Right lung (tissue), 10 donors: Measurements from ENCODE around the gene SLC13A2. TPM values are rescaled to one million over a fixed set of nuclear protein-coding genes. Genes with fewer than 3 reads are reported as not detected.
"Not testable (repeated sequence)": the region's sequence is repeated elsewhere in the genome, so short reads cannot be mapped to it uniquely, and the experiment has no call there.

Source experiments
- DNase-seq, 2 donors: peaks; one replicate each; pipeline ENCODE4 v3.0.0-alpha.2; 2013
- long read RNA-seq, 8 donors: transcript quantifications; one replicate each; lab custom pipeline, GENCODE V29; 2026
- polyA plus RNA-seq, 5 donors: library from polyadenylated mRNA; unstranded; fragments of 120-200 nt; gene quantifications; one replicate each; pipeline versions ENCODE4 v1.2.1 to v1.2.3, GENCODE V29; 2013; ENCODE audit warnings: inconsistent platforms in 1 of 5, low replicate concordance in 1 of 5; ENCODE audit not compliant: insufficient read length in 5 of 5, insufficient read depth in 1 of 5

SLC13A2 gene, protein sequence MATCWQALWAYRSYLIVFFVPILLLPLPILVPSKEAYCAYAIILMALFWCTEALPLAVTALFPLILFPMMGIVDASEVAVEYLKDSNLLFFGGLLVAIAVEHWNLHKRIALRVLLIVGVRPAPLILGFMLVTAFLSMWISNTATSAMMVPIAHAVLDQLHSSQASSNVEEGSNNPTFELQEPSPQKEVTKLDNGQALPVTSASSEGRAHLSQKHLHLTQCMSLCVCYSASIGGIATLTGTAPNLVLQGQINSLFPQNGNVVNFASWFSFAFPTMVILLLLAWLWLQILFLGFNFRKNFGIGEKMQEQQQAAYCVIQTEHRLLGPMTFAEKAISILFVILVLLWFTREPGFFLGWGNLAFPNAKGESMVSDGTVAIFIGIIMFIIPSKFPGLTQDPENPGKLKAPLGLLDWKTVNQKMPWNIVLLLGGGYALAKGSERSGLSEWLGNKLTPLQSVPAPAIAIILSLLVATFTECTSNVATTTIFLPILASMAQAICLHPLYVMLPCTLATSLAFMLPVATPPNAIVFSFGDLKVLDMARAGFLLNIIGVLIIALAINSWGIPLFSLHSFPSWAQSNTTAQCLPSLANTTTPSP
- polyA plus RNA-seq, result under 1 TPM in 4 of 5 donors, not detected in 1; 0.14 to 0.48 (median 0.30) TPM
- long read RNA-seq, donor 1, result 0 reads
- long read RNA-seq, donor 2, result 0 reads
- long read RNA-seq, donor 3, result 0 reads
- long read RNA-seq, donor 4, result 0 reads
- long read RNA-seq, donor 5, result 0 reads
- long read RNA-seq, donor 6, result 0 reads
- long read RNA-seq, donor 7, result 0 reads
- long read RNA-seq, donor 8, result 0 reads

DNA sequence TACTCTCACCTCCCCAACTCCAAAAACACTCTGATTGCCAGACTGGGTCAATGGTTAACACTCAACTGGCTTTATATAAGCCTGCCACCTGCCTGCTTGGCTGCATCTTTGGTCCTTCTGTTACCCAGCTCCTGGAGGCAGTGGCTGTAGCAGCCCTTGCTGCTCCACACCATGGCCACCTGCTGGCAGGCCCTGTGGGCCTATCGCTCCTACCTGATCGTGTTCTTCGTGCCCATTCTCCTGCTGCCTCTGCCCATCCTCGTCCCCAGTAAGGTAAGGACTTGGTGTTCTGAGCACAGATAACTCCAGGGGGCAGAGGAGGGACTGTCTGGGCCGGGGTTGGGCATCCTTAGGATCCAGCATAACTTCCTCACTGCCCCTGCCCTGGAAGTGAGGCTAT is at the start of gene SLC13A2:
TSS of gene SLC13A2 (plus strand) at position 103 of the 400 bp plus-strand sequence. CDS start at position 172, 69 bp downstream.
- no peak for DNase-seq

DNA sequence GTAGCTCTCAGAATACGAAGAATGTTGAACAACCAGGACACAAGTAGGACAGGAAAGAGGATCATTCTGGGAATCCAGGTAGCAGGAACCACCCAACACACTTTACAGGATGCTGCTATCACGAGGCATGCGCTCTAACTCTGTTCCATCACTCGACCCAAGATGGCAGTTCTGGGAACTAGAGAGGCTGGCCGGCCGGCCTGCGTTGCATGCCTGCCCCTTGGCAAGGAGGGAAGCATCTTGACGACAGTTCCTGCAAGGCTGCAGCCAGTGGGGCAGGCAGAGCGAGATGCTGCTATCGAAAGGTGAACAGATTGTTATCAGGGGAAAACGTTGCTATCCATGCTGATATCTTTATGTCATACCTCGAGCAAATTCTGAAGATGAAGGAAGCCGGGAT is 48.2 kb upstream of the SLC13A2 start:
- DNase-seq, result no peak

DNA sequence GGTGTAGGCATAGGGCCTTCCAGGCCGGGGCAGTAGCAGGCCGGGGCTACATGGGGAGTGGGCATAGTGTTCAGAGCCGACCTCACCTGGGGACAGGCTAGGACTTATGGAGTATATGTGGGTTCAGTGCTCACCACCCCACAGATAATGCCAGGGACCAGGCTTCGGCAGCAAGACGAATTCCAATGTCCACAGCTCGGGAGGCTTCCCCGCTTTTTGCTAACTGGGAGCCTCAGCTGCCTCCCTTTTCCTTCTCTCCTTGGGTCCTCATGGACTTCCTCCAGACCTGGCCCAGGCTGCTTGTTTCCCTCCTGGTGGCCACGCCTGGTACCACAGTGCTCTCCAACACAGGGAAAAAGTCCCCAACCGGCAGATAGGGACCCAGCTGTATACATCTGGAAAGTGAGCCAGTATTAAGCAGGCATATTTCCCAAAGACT is 47.3 kb upstream of the SLC13A2 start:
- DNase-seq, result no peak

DNA sequence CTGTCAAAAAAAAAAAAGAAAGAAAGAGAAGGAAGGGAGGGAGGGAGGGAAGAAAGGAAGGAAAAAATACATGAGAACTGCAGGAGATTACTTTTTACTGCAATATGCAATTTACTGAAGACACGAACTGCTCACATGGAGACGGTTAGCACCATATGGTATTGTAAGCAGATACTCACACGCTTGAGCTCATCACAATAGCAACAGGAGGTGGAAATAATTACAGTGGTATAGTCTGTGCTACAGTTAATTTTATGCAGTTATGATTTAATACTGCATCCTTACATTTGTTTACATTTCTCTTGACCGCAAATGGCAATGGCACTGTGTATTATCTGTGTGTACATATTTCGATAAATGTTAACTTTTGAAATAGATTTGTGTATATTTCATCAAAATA is 46.1 kb upstream of the SLC13A2 start:
- DNase-seq, result no peak

DNA sequence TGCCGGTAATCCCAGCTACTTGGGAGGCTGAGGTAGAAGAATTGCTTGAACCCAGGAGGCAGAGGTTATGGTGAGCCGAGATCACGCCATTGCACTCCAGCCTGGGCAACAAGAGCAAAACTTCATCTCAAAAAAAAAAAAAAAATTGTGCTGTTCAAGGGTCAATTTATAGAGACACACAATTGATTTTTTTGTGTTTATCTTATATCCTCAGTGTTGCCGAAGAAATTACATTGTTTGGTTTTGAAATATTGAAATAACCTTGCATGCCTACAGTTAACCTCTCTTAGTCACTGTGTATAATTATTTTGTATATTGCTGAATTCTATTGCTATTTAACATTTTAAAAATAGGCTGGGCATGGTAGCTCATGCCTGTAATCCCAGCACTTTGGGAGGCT is 45.5 kb upstream of the SLC13A2 start:
- DNase-seq, result not testable (repeated sequence)

DNA sequence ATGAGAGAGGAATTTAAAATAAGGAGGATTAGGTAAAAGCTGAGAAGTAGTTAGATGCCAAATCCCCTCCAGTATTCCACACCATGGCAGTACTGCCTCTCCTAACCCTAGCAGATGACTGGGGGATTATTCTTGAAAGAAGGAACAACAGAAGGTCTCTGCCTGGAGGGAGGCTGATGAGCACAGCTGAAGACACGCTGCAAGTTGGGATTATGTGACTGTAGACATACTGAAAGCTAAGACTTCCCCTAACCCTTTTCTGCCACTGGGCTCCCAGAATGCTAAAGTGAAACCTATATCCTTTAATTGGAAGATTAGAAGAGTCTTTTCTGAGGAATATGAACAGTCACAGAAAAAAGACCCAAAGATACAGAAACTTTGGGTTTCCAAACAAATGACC is 39.7 kb upstream of the SLC13A2 start:
- DNase-seq, result no peak

DNA sequence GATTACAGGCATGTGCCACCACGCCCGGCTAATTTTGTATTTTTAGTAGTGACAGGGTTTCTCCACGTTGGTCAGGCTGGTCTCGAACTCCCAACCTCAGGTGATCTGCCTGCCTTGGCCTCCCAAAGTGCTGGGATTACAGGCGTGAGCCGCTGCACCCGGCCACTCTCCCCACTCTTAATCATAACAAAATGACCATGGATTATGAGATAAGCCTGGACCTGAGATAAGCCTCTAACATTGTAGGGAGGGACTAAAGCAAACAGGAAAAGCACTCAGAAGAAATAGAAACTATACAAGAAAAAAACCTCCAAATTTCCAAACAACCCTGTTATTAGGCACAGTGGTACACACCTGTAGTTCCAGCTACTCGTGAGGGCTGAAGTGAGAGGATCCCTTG is 39.1 kb upstream of the SLC13A2 start:
- DNase-seq, result not testable (repeated sequence)

DNA sequence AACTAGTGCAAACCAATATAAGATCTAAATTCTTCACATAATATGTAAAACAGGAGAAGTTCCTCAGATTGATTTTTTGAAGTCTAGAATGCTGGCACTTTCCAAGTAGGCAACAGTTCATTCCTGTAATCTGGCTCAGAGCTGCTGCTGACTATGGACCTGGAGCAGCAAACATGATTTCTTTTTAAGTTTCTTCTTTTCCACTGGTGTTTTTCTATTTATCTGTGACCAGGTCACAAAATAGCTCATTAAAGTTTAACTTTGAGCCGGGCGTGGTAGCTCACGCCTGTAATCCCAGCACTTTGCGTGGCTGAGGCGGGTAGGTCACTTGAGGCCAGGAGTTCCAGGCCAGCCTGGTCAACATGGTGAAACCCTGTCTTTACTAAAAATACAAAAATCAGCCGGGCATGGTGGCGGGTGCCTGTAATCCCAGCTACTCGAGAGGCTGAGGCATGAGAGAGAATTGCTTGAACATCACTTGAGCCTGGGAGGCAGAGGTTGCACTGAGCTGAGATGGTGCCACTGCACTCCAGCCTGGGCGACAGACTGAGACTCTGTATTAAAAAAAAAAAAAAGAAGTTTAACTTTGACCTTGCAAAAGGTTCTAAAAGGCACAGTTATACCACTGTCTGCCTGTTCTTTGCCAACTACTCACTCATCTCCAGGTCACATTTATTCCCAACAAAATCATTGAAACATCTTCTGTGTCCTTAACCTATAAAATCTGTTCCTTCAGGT is 29.4 kb upstream of the SLC13A2 start:
- DNase-seq, result no peak

- DNase-seq, result no peak
Measured at GRCh38 chr17:28446716-28447395, 26.6 kb upstream of the SLC13A2 start.

GRCh38 chr17:28447396-28447760 is 26.1 kb upstream of the SLC13A2 start:
- no peak for DNase-seq

GRCh38 chr17:28449859-28450258 is 23.6 kb upstream of the SLC13A2 start:
- no peak for DNase-seq

GRCh38 chr17:28457890-28458289 is 15.6 kb upstream of the SLC13A2 start:
- DNase-seq, result no peak

DNA sequence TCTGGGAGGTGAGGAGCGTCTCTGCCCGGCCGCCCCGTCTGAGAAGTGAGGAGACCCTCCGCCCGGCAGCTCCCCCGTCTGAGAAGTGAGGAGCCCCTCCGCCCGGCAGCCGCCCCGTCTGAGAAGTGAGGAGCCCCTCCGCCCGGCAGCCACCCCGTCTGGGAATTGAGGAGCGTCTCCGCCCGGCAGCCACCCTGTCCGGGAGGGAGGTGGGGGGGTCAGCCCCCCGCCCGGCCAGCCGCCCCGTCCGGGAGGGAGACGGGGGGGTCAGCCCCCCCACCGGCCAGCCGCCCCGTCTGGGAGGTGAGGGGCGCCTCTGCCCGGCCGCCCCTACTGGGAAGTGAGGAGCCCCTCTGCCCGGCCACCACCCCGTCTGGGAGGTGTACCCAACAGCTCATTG is 14.6 kb upstream of the SLC13A2 start:
- DNase-seq, result not testable (repeated sequence)

DNA sequence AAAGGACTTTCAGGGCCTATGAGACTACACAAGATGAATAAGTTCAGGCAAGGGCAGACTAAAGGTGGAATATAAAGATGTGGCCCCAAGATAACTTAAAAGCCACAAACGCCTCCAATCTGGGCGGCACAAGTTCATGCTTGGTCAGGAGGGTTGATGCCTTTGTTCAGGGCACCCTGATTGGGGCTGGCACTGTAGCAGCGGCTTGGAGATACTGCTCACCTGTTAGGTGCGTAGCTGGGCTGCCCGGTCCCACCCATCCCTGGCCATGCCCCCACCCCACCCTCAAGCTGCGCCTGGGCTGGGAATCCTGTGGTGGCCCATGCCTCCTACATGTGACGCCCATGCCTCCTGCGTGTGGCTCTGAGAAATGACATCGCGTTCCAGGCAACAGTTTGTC is 12.5 kb upstream of the SLC13A2 start:
- no peak for DNase-seq

- DNase-seq, result no peak
Measured at GRCh38 chr17:28466001-28466400, 7.4 kb upstream of the SLC13A2 start.

- DNase-seq, result peak; percentile 54 to 57
Measured at GRCh38 chr17:28466521-28467048, 6.9 kb upstream of the SLC13A2 start.

- DNase-seq, result no peak
Measured at GRCh38 chr17:28467456-28468025, 5.9 kb upstream of the SLC13A2 start.

DNA sequence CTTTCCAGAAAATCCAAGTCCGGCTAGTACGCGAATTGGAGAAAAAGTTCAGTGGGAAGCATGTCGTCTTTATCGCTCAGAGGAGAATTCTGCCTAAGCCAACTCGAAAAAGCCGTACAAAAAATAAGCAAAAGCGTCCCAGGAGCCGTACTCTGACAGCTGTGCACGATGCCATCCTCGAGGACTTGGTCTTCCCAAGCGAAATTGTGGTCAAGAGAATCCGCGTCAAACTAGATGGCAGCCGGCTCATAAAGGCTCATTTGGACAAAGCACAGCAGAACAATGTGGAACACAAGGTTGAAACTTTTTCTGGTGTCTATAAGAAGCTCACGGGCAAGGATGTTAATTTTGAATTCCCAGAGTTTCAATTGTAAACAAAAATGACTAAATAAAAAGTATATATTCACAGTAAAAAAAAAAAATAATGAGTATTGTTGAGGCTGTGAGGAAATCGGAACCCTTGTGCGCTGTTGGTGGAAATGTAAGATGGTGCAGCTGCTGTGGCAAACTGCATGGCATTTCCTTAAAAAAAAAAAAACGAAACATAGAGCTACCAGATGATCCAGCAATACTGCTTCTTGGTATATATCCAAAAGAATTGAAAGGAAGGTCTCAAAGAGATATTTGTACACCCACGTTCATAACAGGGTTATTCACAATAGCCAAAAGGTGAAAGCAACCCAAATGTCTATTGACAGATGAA is 5.3 kb upstream of the SLC13A2 start:
- not testable (repeated sequence) for DNase-seq

GRCh38 chr17:28468781-28469180 is 4.7 kb upstream of the SLC13A2 start:
- no peak for DNase-seq

- no peak for DNase-seq
Measured at GRCh38 chr17:28469376-28469775, 4.1 kb upstream of the SLC13A2 start.
